Stimulated activated CD4-positive, alpha-beta T cell treated with anti-CD3 and anti-CD28 coated beads, Interleukin-2, amount 100 ng/mL, for 24 hours (primary cell): ENCODE data around the gene LCN10.

ENCODE experiments used
- DNase-seq, 2 donors: peaks; one replicate each; pipeline ENCODE4 v3.0.0-alpha.2; 2020

The LCN10 gene

GRCh38 chr9:136753371-136754058, 10.8 kb upstream of the LCN10 start:
- no peak for DNase-seq

- DNase-seq: no peak
These were observed 9.1 kb upstream of the LCN10 start for GRCh38 chr9:136751814-136752213.

- no peak for DNase-seq
These were observed 8.5 kb upstream of the LCN10 start for GRCh38 chr9:136751244-136751643.

- no peak for DNase-seq
These were observed 7.8 kb upstream of the LCN10 start for GRCh38 chr9:136750526-136750925.

GRCh38 chr9:136748666-136749611, 6.2 kb upstream of the LCN10 start:
- no peak for DNase-seq

GRCh38 chr9:136748201-136748600, 5.5 kb upstream of the LCN10 start, which contains the start of gene LCN6:
LCN6 (minus strand) TSS chr9:136748525; CDS start chr9:136748483, 42 bp downstream.
- DNase-seq: no peak

GRCh38 chr9:136747161-136748060, 4.7 kb upstream of the LCN10 start:
- DNase-seq: no peak

GRCh38 chr9:136746621-136747020, 3.9 kb upstream of the LCN10 start:
- no peak for DNase-seq

GRCh38 chr9:136746155-136746490, 3.4 kb upstream of the LCN10 start:
- DNase-seq: no peak

- DNase-seq: no peak
These were observed 2.8 kb upstream of the LCN10 start for GRCh38 chr9:136745389-136746154.

- DNase-seq: no peak
These were observed 2.0 kb upstream of the LCN10 start for GRCh38 chr9:136744773-136745172.

GRCh38 chr9:136743639-136744211, 985 bp upstream of the LCN10 start:
- DNase-seq: no peak

- DNase-seq: peak in 1 of 2 donors; percentile 73
These were observed 713 bp downstream of the LCN10 start for GRCh38 chr9:136741883-136742571.

GRCh38 chr9:136740971-136741882, 1.5 kb downstream of the LCN10 start:
- peak in 1 of 2 donors; percentile 38 for DNase-seq

GRCh38 chr9:136740491-136740890, 2.2 kb downstream of the LCN10 start:
- DNase-seq: no peak

- DNase-seq: no peak
These were observed 2.7 kb downstream of the LCN10 start for GRCh38 chr9:136740069-136740468.

- DNase-seq: no peak
These were observed 3.2 kb downstream of the LCN10 start for GRCh38 chr9:136739509-136739908.

GRCh38 chr9:136738960-136739359, 3.8 kb downstream of the LCN10 start:
- no peak for DNase-seq

- DNase-seq: no peak
These were observed 6.8 kb downstream of the LCN10 start for GRCh38 chr9:136735812-136736480.
